Calu3 (cell line): Measurements from ENCODE around the gene ZNF554. TPM values are rescaled to one million over a fixed set of nuclear protein-coding genes. Genes with fewer than 3 reads are reported as not detected.

Source experiments
- BruUV-seq: library from RNA; stranded (reverse); fragments of 400-500 nt; replicated peaks from 2 replicates; lab custom pipeline; 2021; lab: Mats Ljungman, UMichigan
- CTCF ChIA-PET: fragments of 300-600 bp; sonication (Branson Sonifier 250); formaldehyde crosslinking; loops from one replicate; lab custom pipeline; 2022; ENCODE audit warnings: antibody characterized with exemption; lab: Charles Lee
- DNase-seq: peaks from one replicate; pipeline ENCODE4 v3.0.0; 2022
- H3K27ac Mint-ChIP-seq: one replicate; pipeline ENCODE4 v1.8.0; 2022; ENCODE audit warnings: mixed read lengths; ENCODE audit not compliant: unreplicated experiment
- H3K27me3 Mint-ChIP-seq: one replicate; pipeline ENCODE4 v1.8.0; 2022; ENCODE audit warnings: mixed read lengths; ENCODE audit not compliant: unreplicated experiment
- H3K36me3 Mint-ChIP-seq: one replicate; pipeline ENCODE4 v1.8.0; 2022; ENCODE audit warnings: mild to moderate bottlenecking, moderate library complexity, mixed read lengths; ENCODE audit not compliant: insufficient read depth, unreplicated experiment
- H3K4me1 Mint-ChIP-seq: one replicate; pipeline ENCODE4 v1.8.0; 2022; ENCODE audit warnings: mild to moderate bottlenecking, low read depth, mixed read lengths; ENCODE audit not compliant: unreplicated experiment
- H3K4me3 Mint-ChIP-seq: one replicate; pipeline ENCODE4 v1.8.0; 2022; ENCODE audit warnings: mild to moderate bottlenecking, low read depth, moderate library complexity, mixed read lengths; ENCODE audit not compliant: unreplicated experiment
- H3K9me3 Mint-ChIP-seq: one replicate; pipeline ENCODE4 v1.8.0; 2022; ENCODE audit warnings: low read depth, mixed read lengths; ENCODE audit not compliant: unreplicated experiment
- intact Hi-C: fragments of 100-400 bp; cut with micrococcal nuclease; formaldehyde crosslinking; loops from one replicate; pipeline ENCODE4 v1.10.0; 2022; ENCODE audit not compliant: unreplicated experiment
- total RNA-seq: library from RNA; stranded (reverse); gene quantifications from 2 replicates; pipeline ENCODE4 v1.2.3, GENCODE V29; 2022
- TF ChIP-seq, protein P1 (sequence below): fragments of 200-600 bp; IDR thresholded peaks from one replicate; pipeline ENCODE4 v1.8.0; 2022; ENCODE audit warnings: antibody characterized with exemption; ENCODE audit not compliant: unreplicated experiment

Gene ZNF554
- total RNA-seq, 1 experiment from 2014 or later = 4.9 TPM

DNA sequence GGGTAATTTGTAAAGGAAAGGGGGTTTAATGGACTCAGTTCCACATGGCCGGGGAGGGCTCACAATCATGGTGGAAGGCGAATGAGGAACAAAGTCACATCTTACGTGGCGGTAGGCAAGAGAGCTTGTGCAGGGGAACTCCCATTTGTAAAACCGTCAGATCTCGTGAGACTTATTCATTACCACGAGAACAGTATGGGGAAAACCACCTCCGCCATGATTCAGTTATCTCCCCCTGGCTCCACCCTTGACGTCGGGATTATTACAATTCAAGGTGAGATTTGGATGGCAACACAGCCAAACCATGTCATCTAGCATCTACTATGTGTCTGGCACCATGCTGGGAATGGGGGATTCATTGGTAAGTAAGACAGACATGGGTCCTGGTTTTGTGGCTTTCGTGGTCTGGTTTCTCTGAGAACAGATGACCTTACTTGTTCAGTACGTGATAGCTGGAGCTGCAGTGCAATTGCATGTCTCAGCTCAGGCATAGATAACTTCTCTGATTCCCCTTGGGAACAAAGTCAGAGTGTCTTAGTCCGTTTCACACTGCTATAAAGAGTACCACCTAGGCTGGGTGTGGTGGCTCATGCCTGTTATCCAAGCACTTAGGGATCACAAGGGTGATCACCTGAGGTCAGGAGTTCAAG is 8.3 kb downstream of the ZNF554 start:
- Mint-ChIP-seq H3K4me1 (no peaks in the 10 kb centered on the region), H3K4me3 (no peak overlapping the region), H3K9me3 (peaks cover 2% of the 10 kb centered on the region), H3K27me3 (no peaks in the 10 kb centered on the region), H3K36me3 (peaks cover 4% of the 10 kb centered on the region), H3K27ac (no peak overlapping the region)
- no TSS peak for BruUV-seq
- intact Hi-C loops = no loop called here
- CTCF ChIA-PET = no interaction called here
- TF ChIP-seq, protein P1, sequence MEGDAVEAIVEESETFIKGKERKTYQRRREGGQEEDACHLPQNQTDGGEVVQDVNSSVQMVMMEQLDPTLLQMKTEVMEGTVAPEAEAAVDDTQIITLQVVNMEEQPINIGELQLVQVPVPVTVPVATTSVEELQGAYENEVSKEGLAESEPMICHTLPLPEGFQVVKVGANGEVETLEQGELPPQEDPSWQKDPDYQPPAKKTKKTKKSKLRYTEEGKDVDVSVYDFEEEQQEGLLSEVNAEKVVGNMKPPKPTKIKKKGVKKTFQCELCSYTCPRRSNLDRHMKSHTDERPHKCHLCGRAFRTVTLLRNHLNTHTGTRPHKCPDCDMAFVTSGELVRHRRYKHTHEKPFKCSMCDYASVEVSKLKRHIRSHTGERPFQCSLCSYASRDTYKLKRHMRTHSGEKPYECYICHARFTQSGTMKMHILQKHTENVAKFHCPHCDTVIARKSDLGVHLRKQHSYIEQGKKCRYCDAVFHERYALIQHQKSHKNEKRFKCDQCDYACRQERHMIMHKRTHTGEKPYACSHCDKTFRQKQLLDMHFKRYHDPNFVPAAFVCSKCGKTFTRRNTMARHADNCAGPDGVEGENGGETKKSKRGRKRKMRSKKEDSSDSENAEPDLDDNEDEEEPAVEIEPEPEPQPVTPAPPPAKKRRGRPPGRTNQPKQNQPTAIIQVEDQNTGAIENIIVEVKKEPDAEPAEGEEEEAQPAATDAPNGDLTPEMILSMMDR = no peak
- DNase-seq = no peak

DNA sequence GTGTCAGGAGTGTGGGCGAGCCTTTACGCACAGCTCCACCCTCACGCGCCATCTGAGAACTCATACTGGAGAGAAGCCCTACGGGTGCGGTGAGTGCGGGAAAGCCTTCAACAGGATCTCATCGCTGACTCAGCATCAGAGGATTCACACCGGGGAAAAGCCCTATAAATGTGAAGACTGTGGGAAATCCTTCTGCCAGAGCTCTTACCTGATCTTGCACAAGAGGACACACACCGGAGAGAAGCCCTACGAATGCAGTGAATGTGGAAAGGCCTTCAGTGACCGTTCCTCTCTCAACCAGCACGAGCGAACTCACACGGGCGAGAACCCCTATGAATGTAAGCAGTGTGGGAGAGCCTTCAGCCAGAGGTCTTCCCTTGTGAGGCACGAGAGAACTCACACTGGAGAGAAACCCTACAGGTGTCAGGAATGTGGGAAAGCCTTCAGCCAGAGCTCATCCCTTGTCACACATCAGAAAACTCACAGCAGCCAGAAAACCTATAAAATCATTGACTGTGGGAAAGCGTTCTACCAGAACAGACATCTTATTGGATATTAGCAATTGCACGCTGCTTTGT is 14.7 kb downstream of the ZNF554 start:
- Mint-ChIP-seq H3K4me3 (no peak overlapping the region), H3K4me1 (no peaks in the 10 kb centered on the region), H3K27me3 (no peaks in the 10 kb centered on the region), H3K9me3 (peaks cover 2% of the 10 kb centered on the region), H3K27ac (no peak overlapping the region), H3K36me3 (no peaks in the 10 kb centered on the region)
- no peak for DNase-seq
- TF ChIP-seq, protein P1 = no peak
- intact Hi-C loops = no loop called here
- CTCF ChIA-PET = no interaction called here
- no TSS peak for BruUV-seq

DNA sequence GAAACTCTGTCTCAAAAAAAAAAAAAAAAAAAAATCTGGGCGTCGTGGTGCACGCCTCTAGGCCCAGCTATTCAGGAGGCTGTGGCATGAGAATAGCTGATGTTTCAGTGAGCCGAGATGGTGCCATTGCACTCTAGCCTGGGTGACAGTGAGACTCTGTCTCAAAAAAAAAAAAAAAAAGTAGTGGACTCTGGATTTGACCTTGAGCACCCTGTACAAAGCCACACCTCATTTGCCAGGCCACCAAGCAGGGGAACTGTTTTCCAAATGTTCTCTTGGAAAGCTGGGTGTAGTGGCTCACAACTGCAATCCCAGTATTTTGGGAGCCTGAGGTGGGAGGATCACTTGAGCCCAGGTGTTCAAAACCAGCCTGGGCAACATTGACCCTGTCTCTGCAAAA is 17.8 kb downstream of the ZNF554 start:
- CTCF ChIA-PET = no interaction called here
- Mint-ChIP-seq H3K27ac (no peak overlapping the region), H3K4me1 (peaks cover 5% of the 10 kb centered on the region), H3K4me3 (no peak overlapping the region), H3K9me3 (peaks cover 3% of the 10 kb centered on the region), H3K36me3 (peaks cover 21% of the 10 kb centered on the region), H3K27me3 (no peaks in the 10 kb centered on the region)
- TF ChIP-seq, protein P1 = no peak
- no TSS peak for BruUV-seq
- DNase-seq = no peak
- intact Hi-C loops = no loop called here

DNA sequence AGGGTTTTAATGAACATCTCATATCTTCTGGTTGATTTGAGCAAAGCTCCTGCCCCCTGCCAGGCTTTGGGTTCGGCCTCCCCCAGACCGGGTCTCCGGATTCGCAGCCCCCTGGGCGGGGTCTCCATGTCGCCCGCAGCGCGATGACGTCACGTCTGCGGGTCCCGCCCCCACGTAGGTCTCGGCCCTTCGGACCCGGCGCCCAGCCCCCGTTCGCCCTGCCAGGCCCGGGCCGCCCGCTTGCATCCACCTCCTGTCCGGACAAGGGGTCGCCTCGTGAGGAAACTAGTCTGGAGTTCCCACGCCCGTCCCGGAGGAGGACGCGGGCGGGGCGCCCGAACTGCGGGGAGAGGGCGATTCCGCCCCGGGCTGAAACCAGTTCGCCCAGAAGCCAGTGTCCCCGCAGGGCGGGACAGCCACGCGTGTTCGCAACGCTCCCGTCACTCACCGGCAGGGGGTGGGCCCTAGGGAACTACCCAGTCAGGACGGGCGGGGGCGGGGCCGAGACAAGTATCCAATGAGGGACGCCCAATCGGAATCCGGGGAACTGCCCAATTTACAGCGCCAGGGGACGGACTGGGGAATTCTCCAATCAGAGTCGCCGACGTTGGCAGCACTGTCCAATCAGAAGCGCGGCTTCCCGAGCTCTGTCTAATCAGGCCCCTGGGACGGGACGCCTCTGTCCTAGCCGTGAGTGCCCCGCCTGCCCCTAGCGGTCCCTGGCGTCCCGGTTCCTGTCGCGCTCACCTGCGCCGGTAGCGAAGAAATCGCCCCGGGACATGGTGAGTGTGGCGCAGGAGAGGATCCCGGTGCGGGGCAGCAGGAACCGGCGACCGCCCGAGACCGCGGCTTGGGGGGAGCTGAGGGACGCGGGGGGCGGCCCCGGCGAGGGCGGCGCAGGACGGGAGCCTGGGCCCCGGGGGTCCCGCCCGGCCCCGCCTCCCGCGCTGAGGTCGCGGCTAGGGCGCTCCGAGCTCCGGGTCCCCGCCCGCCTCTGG is 21.4 kb downstream of the ZNF554 start, which contains the start of gene ZNF555:
TSS of gene ZNF555 (plus strand) at position 682 of the 998 bp plus-strand sequence. CDS start at position 780, 98 bp downstream.
- DNase-seq = peak; percentile 96
- BruUV-seq = no TSS peak
- peak within 1 kb of the TSS; percentile 88 for H3K27ac Mint-ChIP-seq
- H3K4me1 Mint-ChIP-seq = peaks cover 9% of the 10 kb centered on the region
- no peaks in the 10 kb centered on the region for H3K27me3 Mint-ChIP-seq
- intact Hi-C loops = no loop called here
- peak within 1 kb of the TSS; percentile 83 for H3K4me3 Mint-ChIP-seq
- H3K9me3 Mint-ChIP-seq = peaks cover 4% of the 10 kb centered on the region
- TF ChIP-seq, protein P1 = peak; percentile 22
- peaks cover 31% of the 10 kb centered on the region for H3K36me3 Mint-ChIP-seq
- CTCF ChIA-PET = interaction anchor here (0.6 to 1.6 kb wide), 4 partner anchors 9 to 109 kb away, joined by 3 to 4 read pairs (median 3); partner anchors contain the start of gene ZNF57
